ENCODE results near the gene MCCC2.
"Not testable (repeated sequence)": the region's sequence is repeated elsewhere in the genome, so short reads cannot be mapped to it uniquely, and the experiment has no call there.

DNA sequence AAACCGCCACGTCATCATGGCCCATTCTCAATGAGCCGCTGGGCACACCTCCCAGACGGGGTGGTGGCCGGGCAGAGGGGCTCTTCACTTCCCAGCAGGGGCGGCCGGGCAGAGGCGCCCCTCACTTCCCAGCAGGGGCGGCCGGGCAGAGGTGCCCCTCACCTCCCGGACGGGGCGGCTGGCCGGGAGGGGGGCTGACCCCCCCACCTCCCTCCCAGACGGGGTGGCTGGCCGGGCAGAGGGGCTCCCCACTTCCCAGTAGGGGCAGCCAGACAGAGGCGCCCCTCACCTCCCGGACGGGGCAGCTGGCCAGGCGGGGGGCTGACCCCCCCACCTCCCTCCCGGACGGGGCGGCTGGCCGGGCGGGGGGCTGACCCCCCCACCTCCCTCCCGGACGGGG is 35.6 kb upstream of the MCCC2 start:
- TF ChIP-seq POLR2AphosphoS5, POLR2A (IDR thresholded peaks at IDR 0.05): not testable (repeated sequence)
- TF ChIP-seq, protein P1, sequence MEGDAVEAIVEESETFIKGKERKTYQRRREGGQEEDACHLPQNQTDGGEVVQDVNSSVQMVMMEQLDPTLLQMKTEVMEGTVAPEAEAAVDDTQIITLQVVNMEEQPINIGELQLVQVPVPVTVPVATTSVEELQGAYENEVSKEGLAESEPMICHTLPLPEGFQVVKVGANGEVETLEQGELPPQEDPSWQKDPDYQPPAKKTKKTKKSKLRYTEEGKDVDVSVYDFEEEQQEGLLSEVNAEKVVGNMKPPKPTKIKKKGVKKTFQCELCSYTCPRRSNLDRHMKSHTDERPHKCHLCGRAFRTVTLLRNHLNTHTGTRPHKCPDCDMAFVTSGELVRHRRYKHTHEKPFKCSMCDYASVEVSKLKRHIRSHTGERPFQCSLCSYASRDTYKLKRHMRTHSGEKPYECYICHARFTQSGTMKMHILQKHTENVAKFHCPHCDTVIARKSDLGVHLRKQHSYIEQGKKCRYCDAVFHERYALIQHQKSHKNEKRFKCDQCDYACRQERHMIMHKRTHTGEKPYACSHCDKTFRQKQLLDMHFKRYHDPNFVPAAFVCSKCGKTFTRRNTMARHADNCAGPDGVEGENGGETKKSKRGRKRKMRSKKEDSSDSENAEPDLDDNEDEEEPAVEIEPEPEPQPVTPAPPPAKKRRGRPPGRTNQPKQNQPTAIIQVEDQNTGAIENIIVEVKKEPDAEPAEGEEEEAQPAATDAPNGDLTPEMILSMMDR (IDR thresholded peaks at IDR 0.05 in 8 of 11, conservative IDR thresholded peaks at IDR 0.05 in 3 of 11) = not testable (repeated sequence)

All from spleen (tissue), 7 donors.